ENCODE data around the gene AOPEP. TPM values are rescaled to one million over a fixed set of nuclear protein-coding genes. Genes with fewer than 3 reads are reported as not detected.

AOPEP gene
- total and polyA plus RNA-seq, 9 of the 15 experiments (the other 6 are each of a cell fraction or from before 2014, with no cell fraction given) = 4.5 to 19.3 (median 13.5) TPM

GRCh38 chr9:94706922-94707321, 19.6 kb upstream of the AOPEP start (continued):
- TF ChIP-seq DEAF1 (CRISPR knock-in tag; IDR thresholded peaks at IDR 0.05) (no peak), ATF3 (IDR thresholded peaks at IDR 0.05) (no peak), ATF3 (CRISPR knock-in tag; conservative IDR thresholded peaks at IDR 0.05) (no peak), XRCC5 (IDR thresholded peaks at IDR 0.05; ENCODE audit: low read depth, low read length) (no peak), EP400 (IDR thresholded peaks at IDR 0.05) (no peak), ZNF592 (IDR thresholded peaks at IDR 0.05) (no peak)

Data from K562 (cell line).